Pulmonary artery endothelial cell (primary cell): ENCODE data around the gene GAGE13. TPM values are rescaled to one million over a fixed set of nuclear protein-coding genes. Genes with fewer than 3 reads are reported as not detected.
"Not testable (repeated sequence)": the region's sequence is repeated elsewhere in the genome, so short reads cannot be mapped to it uniquely, and the experiment has no call there.

Source experiments
- DNase-seq: peaks from one replicate; pipeline ENCODE4 v3.0.0-alpha.2; 2011; ENCODE audit warnings: low read depth, low spot score
- total RNA-seq: library from RNA; depleted of rRNA; stranded (reverse); fragments of >200 nt; gene quantifications from 2 replicates; pipeline ENCODE4 v1.2.3, GENCODE V29; 2014

The GAGE13 gene, protein sequence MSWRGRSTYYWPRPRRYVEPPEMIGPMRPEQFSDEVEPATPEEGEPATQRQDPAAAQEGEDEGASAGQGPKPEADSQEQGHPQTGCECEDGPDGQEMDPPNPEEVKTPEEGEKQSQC
- not detected in 2 replicates for total RNA-seq

DNA sequence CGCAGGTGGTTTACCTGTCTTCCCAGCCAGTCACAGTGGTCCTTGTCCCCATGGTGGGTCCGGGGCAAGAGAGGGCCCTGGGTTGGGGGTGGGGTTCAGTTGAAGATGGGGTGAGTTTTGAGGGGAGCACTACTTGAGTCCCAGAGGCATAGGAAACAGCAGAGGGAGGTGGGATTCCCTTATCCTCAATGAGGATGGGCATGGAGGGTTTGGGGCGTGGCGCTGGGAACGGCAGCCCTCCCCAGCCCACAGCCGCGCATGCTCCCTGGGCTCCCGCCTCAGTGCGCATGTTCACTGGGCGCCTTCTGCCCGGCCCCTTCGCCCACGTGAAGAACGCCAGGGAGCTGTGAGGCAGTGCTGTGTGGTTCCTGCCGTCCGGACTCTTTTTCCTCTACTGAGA lies at the start of gene GAGE13:
Gene GAGE13 (plus strand): TSS at position 301 of the 400 bp plus-strand sequence. CDS start 1,156 bp downstream, outside the sequence.
- DNase-seq: not testable (repeated sequence)

DNA sequence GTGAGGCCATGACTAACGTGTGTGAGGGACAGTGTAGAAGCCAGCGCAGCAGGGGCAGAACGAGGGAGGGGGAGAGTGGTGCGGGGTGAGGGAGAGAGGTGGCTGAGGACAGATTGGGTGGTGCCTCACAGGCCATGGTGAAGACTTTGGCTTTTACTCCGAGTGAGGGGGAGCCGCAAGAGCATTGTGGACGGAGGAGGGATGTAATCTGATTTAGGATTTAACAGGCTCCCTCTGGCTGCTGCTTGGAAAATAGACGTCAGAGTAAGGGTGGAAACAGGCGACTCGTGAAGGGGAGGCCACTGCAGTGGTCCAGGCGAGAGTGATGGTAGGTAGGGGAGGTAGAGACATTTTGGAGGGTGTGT lies 48.8 kb upstream of the GAGE13 start:
- DNase-seq: no peak

DNA sequence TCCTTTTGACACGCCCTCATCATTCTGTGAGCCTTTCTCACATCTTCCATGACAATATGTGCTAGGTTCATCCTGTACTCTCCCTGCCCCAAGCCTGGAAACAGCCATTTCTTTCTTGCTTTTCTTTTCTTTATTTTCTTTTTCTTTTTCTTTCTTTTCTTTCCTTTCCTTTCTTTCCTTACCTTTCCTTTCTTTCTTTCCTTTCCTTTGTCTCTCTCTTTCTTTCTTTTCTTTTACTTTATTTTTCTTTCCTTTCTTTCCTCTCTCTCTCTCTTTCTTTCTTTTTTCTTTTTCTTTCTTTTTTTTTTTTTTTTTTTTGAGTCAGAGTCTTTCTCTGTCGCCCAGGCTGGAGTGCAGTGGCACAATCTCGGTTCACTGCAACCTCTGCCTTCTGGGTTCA lies 47.2 kb upstream of the GAGE13 start:
- DNase-seq: no peak

DNA sequence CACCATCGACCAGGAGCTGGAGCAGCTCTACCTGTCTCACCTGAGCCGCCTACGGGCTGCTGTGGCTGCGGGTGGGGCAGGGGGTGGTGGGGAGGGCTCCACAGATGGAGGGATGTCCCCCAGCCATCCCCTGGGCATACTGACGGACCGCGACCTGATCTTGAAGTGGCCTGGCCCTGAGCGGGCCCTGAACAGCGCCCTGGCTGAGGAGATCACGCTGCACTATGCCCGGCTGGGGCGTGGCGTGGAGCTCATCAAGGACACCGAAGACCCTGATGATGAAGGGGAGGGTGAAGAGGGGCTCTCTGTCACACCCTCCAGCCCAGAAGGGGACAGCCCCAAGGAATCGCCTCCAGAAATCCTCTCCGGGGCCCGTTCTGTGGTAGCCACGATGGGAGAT lies 45.2 kb upstream of the GAGE13 start:
- DNase-seq: no peak

DNA sequence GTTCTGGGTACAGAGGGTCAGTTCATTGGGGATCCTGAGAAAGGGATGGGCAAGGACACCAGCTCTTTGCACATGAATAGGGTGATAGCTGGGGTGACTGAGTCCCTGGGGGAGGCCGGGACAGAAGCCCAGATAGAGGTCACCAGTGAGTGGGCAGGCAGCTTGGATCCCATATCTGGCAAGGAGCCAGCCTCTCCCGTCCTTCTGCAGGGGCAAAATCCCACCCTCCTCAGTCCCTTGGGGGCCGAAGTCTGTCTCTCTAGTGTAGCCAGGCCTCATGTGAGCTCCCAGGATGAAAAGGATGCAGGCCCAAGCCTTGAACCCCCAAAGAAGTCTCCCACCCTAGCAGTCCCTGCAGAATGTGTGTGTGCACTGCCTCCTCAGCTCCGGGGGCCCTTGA lies 44.8 kb upstream of the GAGE13 start:
- no peak for DNase-seq

DNA sequence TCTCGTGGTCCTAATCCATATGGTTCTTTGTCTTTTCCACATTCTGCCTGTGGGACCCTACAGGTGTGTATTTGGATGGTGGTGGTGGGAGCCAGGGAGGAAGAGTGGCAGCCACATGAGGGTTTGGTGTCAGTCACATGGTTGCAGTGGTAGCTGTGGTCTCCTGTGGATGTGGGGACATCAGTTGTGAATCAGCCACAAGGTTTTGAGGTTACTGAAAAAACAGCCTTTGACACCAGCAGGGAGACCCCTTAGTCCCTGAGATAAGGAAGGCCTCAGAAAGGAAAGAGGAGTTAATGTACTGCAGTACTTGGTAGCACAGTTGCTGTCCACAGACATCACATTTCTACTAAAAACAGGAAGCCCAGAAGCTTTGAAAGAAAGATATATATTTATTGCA lies 43.7 kb upstream of the GAGE13 start:
- DNase-seq: no peak

DNA sequence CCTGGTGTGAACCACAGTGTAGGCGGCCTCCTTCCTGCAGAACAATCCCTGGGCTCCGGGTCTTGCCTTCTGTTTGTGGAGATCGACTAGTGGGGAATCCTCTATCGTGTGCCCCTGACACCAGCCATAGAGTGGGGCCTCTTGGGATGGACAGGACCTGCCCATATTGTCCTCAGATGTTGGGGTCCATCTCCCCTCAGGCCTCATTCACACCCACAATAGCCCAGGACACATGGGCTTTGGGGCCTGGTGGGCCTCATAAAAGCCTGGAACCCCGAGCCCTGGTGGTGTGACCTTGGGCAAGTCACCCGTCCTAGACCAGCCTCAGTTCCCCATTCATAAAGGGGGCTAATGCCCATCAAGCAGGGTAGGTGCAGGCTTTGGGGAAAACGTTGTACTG lies 41.2 kb upstream of the GAGE13 start:
- DNase-seq: no peak

DNA sequence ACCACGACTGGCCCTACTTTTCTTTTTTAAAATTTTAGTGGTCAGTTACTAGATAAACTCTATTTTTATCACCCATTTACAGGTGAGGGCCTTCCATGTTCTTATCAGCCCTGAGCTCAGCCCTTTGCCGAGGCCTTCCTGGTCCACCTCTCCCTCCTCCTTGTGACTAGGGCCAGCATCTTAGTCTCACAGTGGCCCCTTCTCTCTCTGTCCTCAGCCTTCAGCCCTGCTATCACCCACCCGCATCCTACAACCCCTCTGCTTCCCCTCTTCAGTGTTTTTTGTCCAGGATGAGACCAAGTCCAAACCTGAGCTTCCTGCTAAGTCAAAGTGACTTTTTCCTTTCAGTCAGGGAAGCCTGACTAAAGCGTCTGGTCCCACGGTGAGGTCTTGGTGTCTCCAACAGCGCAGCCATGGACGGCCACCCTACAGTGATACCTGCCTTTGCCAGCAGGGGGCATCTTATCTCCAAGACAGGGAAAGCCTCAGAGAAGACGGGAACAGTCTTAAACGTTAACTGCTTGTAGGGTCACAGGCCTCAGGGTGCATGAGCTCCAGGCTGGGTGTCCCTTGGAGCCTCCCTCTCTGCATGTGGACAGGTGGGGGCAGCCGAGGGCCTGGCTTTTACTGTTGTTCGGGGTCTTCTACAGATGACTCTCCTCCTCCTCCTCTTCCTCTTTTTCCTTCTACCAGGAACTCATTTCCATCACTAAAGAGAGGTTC lies 39.6 kb upstream of the GAGE13 start:
- DNase-seq: peak; percentile 4

DNA sequence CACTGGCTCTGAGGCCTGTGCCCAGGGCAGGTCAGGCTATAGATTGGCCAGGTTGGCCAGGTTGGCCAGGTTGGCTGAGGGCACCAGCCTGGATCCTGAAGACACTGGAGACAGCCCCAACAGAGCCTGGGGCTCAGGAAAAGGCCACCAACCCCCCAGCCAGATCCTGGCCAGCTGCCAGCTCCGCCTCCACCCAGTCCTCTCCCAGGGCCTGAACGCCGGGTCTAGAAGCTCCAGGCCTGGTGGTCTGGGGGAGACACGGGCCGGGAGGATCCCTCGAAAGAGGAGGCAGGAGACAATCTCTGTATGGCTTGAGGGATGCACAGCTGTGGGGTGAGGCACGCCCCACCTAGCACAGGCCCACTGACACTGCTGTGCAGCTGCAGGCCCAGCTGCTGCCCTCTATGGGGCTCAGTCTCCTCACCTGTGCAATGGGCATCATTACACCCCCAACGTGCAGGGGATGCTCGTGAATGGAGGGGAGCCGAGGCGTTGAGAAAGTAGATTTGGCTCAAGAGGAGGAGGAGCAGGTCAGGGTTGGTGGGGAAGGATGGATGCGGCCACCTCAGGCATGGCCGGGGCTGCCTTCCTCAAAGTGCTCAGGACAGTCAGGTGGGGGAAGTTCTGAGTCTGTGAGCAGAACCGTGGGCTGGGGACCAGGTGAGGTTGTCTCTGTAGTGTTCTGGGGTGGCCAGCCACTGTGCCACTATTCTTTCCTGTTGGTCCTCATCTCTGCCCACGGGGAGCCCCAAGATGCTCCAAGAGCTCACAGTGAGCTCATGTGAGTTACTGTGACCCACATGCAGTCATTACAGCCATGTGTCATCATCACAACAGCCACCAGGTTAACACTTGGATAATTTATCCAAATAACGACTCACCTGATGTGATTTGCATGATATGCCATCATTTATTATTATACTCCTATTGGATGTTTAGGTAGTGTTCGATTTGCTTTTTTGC lies 38.7 kb upstream of the GAGE13 start:
- DNase-seq: no peak

DNA sequence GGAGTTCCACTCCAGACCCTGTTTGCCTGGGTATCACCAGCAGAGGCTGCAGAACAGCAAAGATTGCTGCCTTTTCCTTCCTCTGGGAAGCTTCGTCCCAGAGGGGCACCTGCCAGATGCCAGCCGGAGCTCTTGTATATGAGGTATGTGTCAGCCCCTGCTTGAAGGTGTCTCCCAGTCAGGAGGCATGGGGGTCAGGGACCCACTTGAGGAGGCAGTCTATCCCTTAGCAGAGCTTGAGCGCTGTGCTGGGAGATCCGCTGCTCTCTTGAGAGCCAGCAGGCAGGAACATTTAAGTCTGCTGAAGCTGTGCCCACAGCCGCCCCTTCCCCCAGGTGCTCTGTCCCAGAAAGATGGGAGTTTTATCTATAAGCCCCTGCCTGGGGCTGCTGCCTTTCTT lies 32.1 kb upstream of the GAGE13 start:
- DNase-seq: not testable (repeated sequence)

DNA sequence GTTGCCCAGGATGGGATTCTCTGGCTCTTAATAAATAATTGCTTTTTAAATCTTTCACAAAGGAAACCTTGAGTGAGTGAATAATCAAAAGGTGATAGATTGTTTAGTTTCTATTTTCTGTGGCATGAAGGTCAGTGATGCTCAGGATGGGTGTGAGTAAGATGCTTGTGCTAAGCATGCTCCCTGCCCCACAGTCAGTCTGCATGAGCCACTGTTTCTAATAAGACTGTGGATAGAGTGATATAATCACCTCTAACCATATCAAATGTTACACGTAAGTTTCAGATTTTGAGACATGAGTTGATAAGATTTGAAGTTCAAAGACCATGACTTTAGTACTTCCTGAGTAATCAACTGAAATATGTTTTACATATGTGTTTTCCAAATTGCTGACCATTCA lies 30.7 kb upstream of the GAGE13 start:
- DNase-seq: no peak

DNA sequence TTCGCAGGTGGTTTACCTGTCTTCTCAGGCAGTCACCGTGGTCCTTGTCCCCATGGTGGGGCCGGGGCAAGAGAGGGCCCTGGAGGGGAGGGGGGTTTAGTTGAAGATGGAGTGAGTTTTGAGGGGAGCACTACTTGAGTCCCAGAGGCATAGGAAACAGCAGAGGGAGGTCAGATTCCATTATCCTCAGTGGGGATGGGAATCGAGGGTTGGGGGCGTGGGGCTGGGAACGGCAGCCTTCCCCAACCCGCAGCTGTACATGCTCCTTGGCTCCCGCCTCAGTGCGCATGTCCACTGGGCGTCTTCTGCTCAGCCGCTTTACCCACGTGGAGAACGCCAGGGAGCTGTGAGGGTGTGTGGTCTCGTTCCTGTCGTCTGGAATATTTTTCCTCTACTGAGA lies 28.0 kb upstream of the GAGE13 start, which contains the start of gene GAGE10:
Gene GAGE10 (plus strand): TSS at position 301 of the 400 bp plus-strand sequence. CDS start 1,214 bp downstream, outside the sequence.
- no peak for DNase-seq

DNA sequence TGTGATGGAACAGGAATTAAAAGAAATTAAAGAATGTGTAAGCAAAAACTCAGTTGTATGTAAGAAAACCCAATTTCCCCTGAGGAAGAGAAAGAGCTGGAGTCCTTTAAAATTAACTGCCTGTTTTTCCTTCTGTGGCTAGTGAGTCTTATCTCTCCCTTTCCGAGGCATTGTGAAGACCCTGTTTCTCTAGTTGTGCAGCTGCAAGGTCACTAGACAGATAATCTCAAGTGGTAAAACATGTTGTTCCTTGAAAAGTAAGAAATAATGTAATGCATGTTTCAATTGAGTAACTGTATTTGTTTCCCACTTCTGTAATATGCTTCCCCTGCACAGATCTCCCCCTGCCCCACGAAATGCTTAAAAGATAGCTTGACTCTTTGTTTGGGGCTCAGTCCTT lies 23.6 kb upstream of the GAGE13 start:
- not testable (repeated sequence) for DNase-seq

DNA sequence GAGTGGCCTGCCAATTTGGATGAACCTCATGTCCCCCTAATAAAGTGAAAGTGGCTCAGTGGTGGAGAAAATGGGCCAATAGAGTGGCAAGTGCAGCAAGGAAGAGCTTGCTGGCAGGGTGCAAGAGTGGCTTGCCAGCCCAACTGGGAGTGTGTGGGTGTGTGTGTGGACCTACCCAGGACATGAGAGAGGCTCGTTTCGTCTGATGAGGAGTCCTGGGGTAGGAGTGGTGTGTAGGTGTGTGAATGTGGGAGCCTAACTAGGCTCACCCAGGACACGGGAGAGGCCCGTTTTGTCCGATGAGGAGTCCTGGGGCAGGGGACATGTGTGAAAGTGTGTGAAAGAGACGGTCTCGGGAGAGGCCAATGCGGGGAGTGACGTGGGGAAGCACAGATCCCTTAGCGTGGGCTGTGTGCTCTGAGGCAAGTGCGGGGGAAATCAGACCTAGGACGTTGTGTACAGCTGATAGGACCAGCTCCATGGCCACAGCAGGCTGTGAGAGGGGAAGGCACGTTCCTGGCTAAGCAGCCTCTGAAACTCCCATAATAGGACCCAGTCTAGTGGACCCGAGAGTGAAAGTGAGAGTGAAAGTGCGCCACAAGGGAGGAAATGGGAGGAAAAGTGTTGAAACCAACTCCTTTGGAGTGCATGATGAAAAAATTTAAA lies 22.6 kb upstream of the GAGE13 start:
- no peak for DNase-seq

DNA sequence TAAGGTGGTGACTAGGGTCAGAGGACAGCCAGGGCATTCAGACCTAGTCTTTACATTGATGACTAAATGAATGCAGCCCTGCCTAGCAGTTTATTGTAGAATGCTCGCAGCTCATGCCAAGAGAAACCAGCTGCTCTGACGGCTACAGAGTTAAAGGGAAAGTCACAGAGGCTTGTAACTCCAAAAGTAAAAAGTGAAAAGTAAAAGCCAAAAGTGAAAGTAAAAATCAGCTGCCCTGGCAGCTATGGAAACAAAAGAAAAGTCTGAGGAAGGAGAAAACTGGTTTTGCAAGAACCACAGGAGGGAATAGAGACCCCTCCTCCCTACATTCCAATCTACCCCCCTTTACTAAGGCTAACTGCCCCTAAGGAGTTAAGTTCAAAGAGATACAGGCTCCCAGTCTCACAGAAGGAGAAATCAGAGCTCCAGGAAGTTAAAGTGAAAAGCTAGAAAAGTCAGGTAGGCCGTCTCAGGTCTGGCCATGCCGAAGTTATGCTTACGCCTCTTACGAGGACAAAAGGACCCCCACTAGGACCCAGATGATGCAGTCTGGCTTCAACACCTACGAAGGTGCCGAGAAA lies 21.9 kb upstream of the GAGE13 start:
- DNase-seq: no peak

DNA sequence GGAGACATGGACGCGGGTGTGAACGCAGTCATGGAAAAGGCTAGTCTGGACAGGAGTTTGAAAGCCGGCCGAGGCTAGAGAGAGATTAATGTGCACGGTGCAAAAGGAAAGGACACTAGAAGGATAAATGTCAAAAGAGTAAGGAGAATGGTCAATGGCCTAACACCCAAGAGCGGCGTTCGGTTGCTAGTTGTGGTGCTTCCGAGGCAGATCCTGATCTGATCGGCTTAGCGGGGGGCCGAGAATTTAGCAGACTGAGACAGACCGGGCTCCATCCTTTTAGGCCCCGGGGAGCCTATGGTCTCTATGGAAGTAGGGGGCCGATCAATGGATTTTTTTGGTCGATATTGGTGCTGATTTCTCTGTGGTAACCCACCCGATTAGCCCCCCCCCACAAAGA lies 21.0 kb upstream of the GAGE13 start:
- no peak for DNase-seq

DNA sequence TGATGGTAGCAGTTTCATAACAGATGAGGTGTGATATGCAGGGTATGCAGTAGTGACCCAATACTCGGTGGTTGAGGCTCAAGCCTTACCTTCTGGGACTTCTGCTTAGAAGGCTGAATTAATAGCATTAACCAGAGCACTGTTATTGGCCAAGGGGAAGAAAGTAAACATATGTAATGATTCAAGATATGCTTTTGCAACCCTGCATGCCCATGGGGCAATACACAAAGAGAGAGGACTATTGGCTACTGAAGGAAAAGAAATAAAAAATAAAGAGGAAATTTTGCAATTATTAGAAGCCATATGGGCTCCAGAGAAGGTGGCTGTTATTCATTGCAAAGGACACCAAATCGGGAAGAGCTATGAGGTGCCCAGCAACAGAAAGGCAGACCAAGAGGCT lies 19.2 kb upstream of the GAGE13 start:
- DNase-seq: no peak

DNA sequence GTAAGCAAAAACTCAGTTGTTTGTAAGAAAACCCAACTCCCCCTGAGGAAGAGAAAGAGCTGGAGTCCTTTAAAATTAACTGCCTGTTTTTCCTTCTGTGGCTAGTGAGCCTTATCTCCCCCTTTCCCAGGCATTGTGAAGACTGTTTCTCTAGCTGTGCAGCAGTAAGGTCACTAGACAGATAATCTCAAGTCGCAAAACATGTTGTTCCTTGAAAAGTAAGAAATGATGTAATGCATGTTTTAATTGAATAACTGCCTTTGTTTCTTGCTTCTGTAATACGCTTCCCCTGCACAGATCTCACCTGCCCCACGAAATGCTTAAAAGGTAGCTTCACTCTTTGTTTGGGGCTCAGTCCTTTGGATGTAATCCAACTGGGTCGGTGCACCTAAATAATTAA lies 15.3 kb upstream of the GAGE13 start:
- DNase-seq: no peak

DNA sequence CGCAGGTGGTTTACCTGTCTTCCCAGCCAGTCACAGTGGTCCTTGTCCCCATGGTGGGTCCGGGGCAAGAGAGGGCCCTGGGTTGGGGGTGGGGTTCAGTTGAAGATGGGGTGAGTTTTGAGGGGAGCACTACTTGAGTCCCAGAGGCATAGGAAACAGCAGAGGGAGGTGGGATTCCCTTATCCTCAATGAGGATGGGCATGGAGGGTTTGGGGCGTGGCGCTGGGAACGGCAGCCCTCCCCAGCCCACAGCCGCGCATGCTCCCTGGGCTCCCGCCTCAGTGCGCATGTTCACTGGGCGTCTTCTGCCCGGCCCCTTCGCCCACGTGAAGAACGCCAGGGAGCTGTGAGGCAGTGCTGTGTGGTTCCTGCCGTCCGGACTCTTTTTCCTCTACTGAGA lies 9.6 kb upstream of the GAGE13 start, which contains the start of gene GAGE12J:
Gene GAGE12J (plus strand): TSS at position 301 of the 400 bp plus-strand sequence. CDS start 1,157 bp downstream, outside the sequence.
- not testable (repeated sequence) for DNase-seq

DNA sequence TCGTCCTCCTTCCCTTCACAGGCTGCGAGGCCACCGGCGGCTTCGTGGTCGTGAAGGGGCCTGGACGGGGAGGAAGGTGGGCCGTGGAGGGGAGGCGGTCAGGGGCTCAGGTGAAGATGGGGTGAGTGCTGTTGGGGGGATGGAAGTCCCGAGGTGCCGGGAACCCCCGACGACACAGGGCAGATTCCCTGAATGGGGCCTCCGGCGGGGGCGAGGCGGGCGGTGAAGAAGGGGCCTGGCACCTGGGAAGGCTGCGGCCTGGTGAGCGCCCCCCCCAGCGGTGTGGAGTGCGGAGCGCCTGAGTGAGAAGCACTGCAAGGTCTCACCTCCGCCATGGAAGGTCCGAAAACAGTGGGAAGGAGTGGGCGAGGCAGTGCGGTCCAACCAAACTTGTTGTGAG lies 9.1 kb upstream of the GAGE13 start:
- not testable (repeated sequence) for DNase-seq

DNA sequence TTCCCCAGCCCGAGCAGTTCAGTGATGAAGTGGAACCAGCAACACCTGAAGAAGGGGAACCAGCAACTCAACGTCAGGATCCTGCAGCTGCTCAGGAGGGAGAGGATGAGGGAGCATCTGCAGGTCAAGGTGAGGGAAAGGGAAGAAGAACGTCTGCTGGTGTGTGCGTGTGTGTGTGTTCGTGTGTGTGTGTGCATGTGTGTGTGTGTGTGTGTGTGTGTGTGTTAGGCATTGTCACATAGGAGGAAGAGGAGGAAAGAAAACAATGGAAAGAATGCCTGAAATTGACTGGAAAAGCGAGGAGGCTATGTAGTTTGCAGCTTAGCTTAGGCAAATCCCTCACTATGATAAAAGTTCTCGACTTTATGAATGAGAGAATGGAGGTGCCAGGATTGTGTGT lies 7.6 kb upstream of the GAGE13 start:
- not testable (repeated sequence) for DNase-seq
